H1 (cell line): Measurements from ENCODE around the gene RTN3. TPM values are rescaled to one million over a fixed set of nuclear protein-coding genes. Genes with fewer than 3 reads are reported as not detected.

Source experiments
- CTCF ChIA-PET: fragments of 300-600 bp; sonication (Branson Sonifier 250); formaldehyde crosslinking; loops from one replicate; lab custom pipeline; 2021; ENCODE audit not compliant: partially characterized antibody; lab: Charles Lee
- POLR2A ChIA-PET: fragments of 300-600 bp; sonication (Branson Sonifier 250); formaldehyde crosslinking; loops from one replicate; lab custom pipeline; 2021; ENCODE audit warnings: inconsistent platforms; ENCODE audit not compliant: partially characterized antibody; lab: Charles Lee
- DNase-seq, 2 experiments: peaks; one replicate each; pipeline versions ENCODE4 v3.0.0 to v3.0.0-alpha.2; 2010 to 2022; ENCODE audit warnings: low spot score in 2 of 2, low read depth in 1 of 2, mixed read lengths in 1 of 2
- FAIRE-seq: peaks from 2 replicates; lab custom pipeline; 2011; peaks lifted over from hg19 to GRCh38; lab: Jason Lieb, UNC
- H2AFZ ChIP-seq: 2 replicates; pipeline ENCODE4 v1.8.1; 2012; ENCODE audit warnings: low read length, inconsistent platforms
- H2AK5ac ChIP-seq: 2 replicates; pipeline ENCODE4 v1.6.1; 2013; ENCODE audit warnings: low read depth, low read length
- H2BK120ac ChIP-seq: replicated peaks from 2 replicates; pipeline ENCODE3; 2013; ENCODE audit warnings: low read depth, low read length, inconsistent platforms
- H2BK12ac ChIP-seq: 2 replicates; pipeline ENCODE4 v1.6.1; 2013; ENCODE audit warnings: low read depth, low read length
- H2BK15ac ChIP-seq: 2 replicates; pipeline ENCODE4 v1.6.1; 2013; ENCODE audit warnings: low read length
- H2BK20ac ChIP-seq: 2 replicates; pipeline ENCODE4 v1.6.1; 2013; ENCODE audit warnings: low read length
- H2BK5ac ChIP-seq: 2 replicates; pipeline ENCODE4 v1.6.1; 2013; ENCODE audit warnings: low read depth, low read length
- H3K14ac ChIP-seq: 2 replicates; pipeline ENCODE4 v1.6.1; 2013; ENCODE audit warnings: inconsistent platforms; ENCODE audit not compliant: insufficient read length
- H3K18ac ChIP-seq: 2 replicates; pipeline ENCODE4 v1.6.1; 2013; ENCODE audit warnings: low read length; ENCODE audit errors: extremely low read depth
- H3K23ac ChIP-seq: 2 replicates; pipeline ENCODE4 v1.6.1; 2013; ENCODE audit warnings: inconsistent platforms; ENCODE audit not compliant: insufficient read length
- H3K23me2 ChIP-seq: 2 replicates; pipeline ENCODE4 v1.6.1; 2013; ENCODE audit warnings: low read depth, low read length
- H3K27ac ChIP-seq: 2 replicates; pipeline ENCODE4 v1.6.1; 2011; ENCODE audit warnings: low read depth, low read length, inconsistent platforms
- H3K27me3 ChIP-seq, 4 experiments: replicated peaks in 1 of 4; 1 replicate in 1 of 4; 2 replicates in 3 of 4; pipeline versions ENCODE4 v1.6.1 to v1.8.1; 2011 to 2013; ENCODE audit warnings: low read length in 3 of 4, mild to moderate bottlenecking in 3 of 4, inconsistent platforms in 2 of 4, mixed read lengths in 2 of 4, moderate library complexity in 1 of 4; ENCODE audit not compliant: control insufficient read depth in 3 of 4, insufficient read depth in 3 of 4; ENCODE audit errors: extremely low read depth in 1 of 4
- H3K36me3 ChIP-seq, 4 experiments: 2 replicates each; pipeline versions ENCODE4 v1.6.1 to v1.8.1; 2011 to 2013; ENCODE audit warnings: mild to moderate bottlenecking in 4 of 4, low read length in 3 of 4, moderate library complexity in 2 of 4, control low read depth in 1 of 4, inconsistent platforms in 1 of 4; ENCODE audit not compliant: insufficient read depth in 4 of 4, control insufficient read depth in 2 of 4
- H3K4ac ChIP-seq: replicated peaks from 2 replicates; pipeline ENCODE3; 2013; ENCODE audit warnings: low read length, low read depth, mixed read lengths, inconsistent platforms; ENCODE audit not compliant: insufficient read length
- H3K4me1 ChIP-seq, 4 experiments: replicated peaks in 1 of 4; 1 replicate in 1 of 4; 2 replicates in 3 of 4; pipeline versions ENCODE4 v1.6.1 to v1.8.1; 2011 to 2013; ENCODE audit warnings: low read length in 3 of 4, inconsistent platforms in 2 of 4, mixed read lengths in 1 of 4; ENCODE audit not compliant: insufficient read depth in 4 of 4, control insufficient read depth in 3 of 4
- H3K4me2 ChIP-seq, 2 experiments: 2 replicates each; pipeline versions ENCODE4 v1.6.1 to v1.8.1; 2011 to 2013; ENCODE audit warnings: low read depth in 2 of 2, low read length in 2 of 2, control low read depth in 1 of 2, inconsistent platforms in 1 of 2, mild to moderate bottlenecking in 1 of 2; ENCODE audit not compliant: insufficient read depth in 1 of 2
- H3K4me3 ChIP-seq, 4 experiments: fragments of 200-600, 300-600 bp in 1 of 4; sonication (generic), shearing (Covaris generic), sonication (Bioruptor Twin) in 1 of 4; 2 replicates each; pipeline versions ENCODE4 v1.5.1 to v1.8.1; 2011 to 2016; ENCODE audit warnings: low read length in 4 of 4, low read depth in 3 of 4, control low read depth in 2 of 4, inconsistent platforms in 2 of 4, mild to moderate bottlenecking in 2 of 4, mixed read lengths in 1 of 4, moderate library complexity in 1 of 4; ENCODE audit not compliant: insufficient read depth in 2 of 4; ENCODE audit errors: extremely low read depth in 1 of 4
- H3K56ac ChIP-seq: replicated peaks from 2 replicates; pipeline ENCODE3; 2013; ENCODE audit warnings: low read depth, mild to moderate bottlenecking, mixed read lengths, low read length, inconsistent platforms; ENCODE audit not compliant: insufficient read length
- H3K79me1 ChIP-seq: 2 replicates; pipeline ENCODE4 v1.6.1; 2013; ENCODE audit warnings: low read depth, low read length, control low read depth
- H3K79me2 ChIP-seq, 2 experiments: 2 replicates each; pipeline versions ENCODE4 v1.6.1 to v1.8.1; 2012 to 2013; ENCODE audit warnings: low read length in 2 of 2, mild to moderate bottlenecking in 2 of 2, inconsistent platforms in 1 of 2; ENCODE audit not compliant: insufficient read depth in 2 of 2, control insufficient read depth in 1 of 2
- H3K9ac ChIP-seq, 4 experiments: replicated peaks in 1 of 4; 1 replicate in 1 of 4; 2 replicates in 3 of 4; pipeline versions ENCODE4 v1.6.1 to v1.8.1; 2011 to 2013; ENCODE audit warnings: low read depth in 3 of 4, low read length in 3 of 4, control low read depth in 2 of 4, mild to moderate bottlenecking in 2 of 4, moderate library complexity in 2 of 4, inconsistent platforms in 1 of 4; ENCODE audit errors: extremely low read depth in 1 of 4
- H3K9me3 ChIP-seq, 2 experiments: 2 replicates each; pipeline versions ENCODE4 v1.6.1 to v1.8.1; 2012 to 2013; ENCODE audit warnings: mild to moderate bottlenecking in 2 of 2, moderate library complexity in 2 of 2, control low read depth in 1 of 2, inconsistent platforms in 1 of 2, low read depth in 1 of 2, low read length in 1 of 2, mixed read lengths in 1 of 2; ENCODE audit not compliant: insufficient read depth in 2 of 2
- H4K20me1 ChIP-seq, 2 experiments: replicated peaks in 1 of 2; 2 replicates each; pipeline versions ENCODE3 to v1.8.1; 2011 to 2013; ENCODE audit warnings: inconsistent platforms in 2 of 2, low read length in 2 of 2, mild to moderate bottlenecking in 1 of 2; ENCODE audit not compliant: insufficient read depth in 2 of 2, control insufficient read depth in 1 of 2
- H4K5ac ChIP-seq: 2 replicates; pipeline ENCODE4 v1.6.1; 2013; ENCODE audit warnings: low read length, low read depth, mixed read lengths, inconsistent platforms; ENCODE audit not compliant: insufficient read length
- H4K8ac ChIP-seq: 2 replicates; pipeline ENCODE4 v1.8.0; 2013; ENCODE audit warnings: mild to moderate bottlenecking, moderate library complexity, low read length, inconsistent platforms; ENCODE audit not compliant: insufficient read depth; ENCODE audit errors: extremely low read depth
- H4K91ac ChIP-seq: replicated peaks from 2 replicates; pipeline ENCODE3; 2013; ENCODE audit warnings: low read length, mixed read lengths, inconsistent platforms; ENCODE audit not compliant: insufficient read length
- ASH2L ChIP-seq: fragments of 200-600, 300-600 bp; sonication (generic); IDR thresholded peaks from one replicate; pipeline ENCODE4 v1.7.1; 2017; ENCODE audit warnings: low read length
- JUN ChIP-seq: IDR thresholded peaks from 2 replicates; pipeline ENCODE4 v1.6.1; 2011; ENCODE audit warnings: low read depth, mild to moderate bottlenecking, improper control_type of control experiment, low read length
- WGBS, 2 experiments: shearing (Covaris generic) in 1 of 2; methylation state at CpG; one replicate each; pipeline versions ENCODE4 v1.1.6 to v1.1.7; 2013 to 2015; ENCODE audit warnings: low lambda C conversion rate in 2 of 2, mixed read lengths in 2 of 2, inconsistent platforms in 1 of 2, low coverage in 1 of 2, missing lambda C conversion rate in 1 of 2; ENCODE audit not compliant: insufficient replicate concordance in 2 of 2, insufficient coverage in 1 of 2, insufficient read length in 1 of 2; ENCODE audit errors: extremely low coverage in 1 of 2, missing lambda C conversion rate in 1 of 2; 5-methylcytosine and 5-hydroxymethylcytosine counted together
- polyA plus RNA-seq, 7 experiments: library from polyadenylated mRNA; depleted of rRNA in 3 of 7; stranded (reverse) in 5 of 7; unstranded in 2 of 7; fragments of >200 nt in 5 of 7; fragments of 200-250 nt in 2 of 7; gene quantifications; 1 replicate in 5 of 7; 2 replicates in 1 of 7; 4 replicates in 1 of 7; pipeline versions ENCODE4 v1.2.1 to v1.2.3, GENCODE V29; 2011 to 2013; ENCODE audit warnings: missing spikeins in 2 of 7, mixed read lengths in 2 of 7
- total RNA-seq: library from RNA; stranded (reverse); fragmentation: NEBNext Ultra II Directional; extraction: Animal tissue kit (Norgen Biotek cat#: 25700); gene quantifications from 2 replicates; pipeline ENCODE4 v1.2.1, GENCODE V29; 2021

The RTN3 gene
- total and polyA plus RNA-seq, 2 of the 8 experiments (the other 6 are each of a cell fraction or from before 2014, with no cell fraction given) = 160 to 203 TPM

- no peak overlapping the region for H4K5ac ChIP-seq
- H3K56ac ChIP-seq = no peak overlapping the region
- no peak overlapping the region for H4K91ac ChIP-seq
- H3K23me2 ChIP-seq = no peaks in the 10 kb centered on the region
- peaks cover 6 to 83% of the 10 kb centered on the region in 2 experiments; a peak in 3 of 4 replicates for H3K79me2 ChIP-seq
- no peak overlapping the region for H3K4me2 ChIP-seq
- H3K23ac ChIP-seq = peak overlapping the region; percentile 15
- no peaks in the 10 kb centered on the region for H3K27me3 ChIP-seq
- POLR2A ChIA-PET = no interaction called here
- FAIRE-seq (no peak), DNase-seq (no peak)
- H3K9ac ChIP-seq = no peak overlapping the region
- no peak for TF ChIP-seq JUN
- TF ChIP-seq ASH2L = no peak
- H2BK120ac ChIP-seq = no peak overlapping the region
- no peaks in the 10 kb centered on the region for H3K36me3 ChIP-seq
- no peak overlapping the region for H2BK15ac ChIP-seq
- H2BK12ac ChIP-seq = no peak overlapping the region
- no peak overlapping the region for H3K14ac ChIP-seq
- no peak overlapping the region for H3K4ac ChIP-seq
- CTCF ChIA-PET = interaction anchor here (0.9 kb wide), 1 partner anchor 25 kb away, joined by 3 read pairs; no protein-coding TSS in a partner anchor
- no peak overlapping the region for H2BK20ac ChIP-seq
- 0% methylated on average over 1 of the region's 1 CpG; no CpG with 5 or more reads in 1 of the 2 experiments for WGBS, 2 experiments
- no peak overlapping the region for H2AFZ ChIP-seq
- no peaks in the 10 kb centered on the region for H3K4me1 ChIP-seq
- no peaks in the 10 kb centered on the region for H4K20me1 ChIP-seq
- peaks cover 8% of the 10 kb centered on the region; the same call in 1 of the 2 replicates for H3K79me1 ChIP-seq
- no peak overlapping the region for H4K8ac ChIP-seq
- no peak overlapping the region for H3K4me3 ChIP-seq
- no peak overlapping the region for H3K18ac ChIP-seq
- no peak overlapping the region for H2AK5ac ChIP-seq
- H3K9me3 ChIP-seq = no peaks in the 10 kb centered on the region
- H2BK5ac ChIP-seq = no peak overlapping the region
- no peak overlapping the region for H3K27ac ChIP-seq
These were observed 17.5 kb upstream of the RTN3 start for GRCh38 chr11:63663809-63664208.
